GM12878 (cell line): ENCODE data around the gene WWOX.

ENCODE experiments used
- BACH1 ChIP-seq: fragments of 450-650 bp; IDR thresholded peaks from 2 replicates; pipeline ENCODE4 v1.6.1; 2017; ENCODE audit warnings: mild to moderate bottlenecking, borderline replicate concordance
- CTCF ChIP-seq, 3 experiments: IDR thresholded peaks in 2 of 3; conservative IDR thresholded peaks in 1 of 3; 2 replicates each; pipeline ENCODE4 v1.5.1; 2011; ENCODE audit warnings: low read depth in 3 of 3, low read length in 3 of 3, mild to moderate bottlenecking in 3 of 3, control low read depth in 2 of 3, moderate library complexity in 2 of 3, inconsistent platforms in 1 of 3, mixed read lengths in 1 of 3; ENCODE audit not compliant: control insufficient read depth in 2 of 3, insufficient read depth in 1 of 3; ENCODE audit errors: extremely low read depth in 1 of 3
- EP300 ChIP-seq, 2 experiments: fragments of 150-350 bp in 1 of 2; IDR thresholded peaks; 2 replicates each; pipeline ENCODE4 v1.6.1; 2011 to 2012; ENCODE audit warnings: low read depth in 2 of 2, low read length in 2 of 2, borderline replicate concordance in 1 of 2, improper control_type of control experiment in 1 of 2, inconsistent platforms in 1 of 2; ENCODE audit not compliant: control insufficient read depth in 1 of 2
- EZH2 ChIP-seq: IDR thresholded peaks from 2 replicates; pipeline ENCODE4 v1.6.1; 2012; ENCODE audit warnings: low read depth, mild to moderate bottlenecking, control low read depth, inconsistent platforms, low read length, borderline replicate concordance; ENCODE audit not compliant: control insufficient read depth
- MYC ChIP-seq: IDR thresholded peaks from 2 replicates; pipeline ENCODE4 v1.6.1; 2011; ENCODE audit warnings: mild to moderate bottlenecking, low read length, moderate library complexity, inconsistent platforms; ENCODE audit not compliant: insufficient read depth, insufficient replicate concordance, insufficient read length, severe bottlenecking
- NBN ChIP-seq: fragments of 450-650 bp; IDR thresholded peaks from 2 replicates; pipeline ENCODE4 v1.6.1; 2016
- NFYB ChIP-seq: IDR thresholded peaks from 2 replicates; pipeline ENCODE4 v1.6.1; 2011; ENCODE audit warnings: low read depth, mild to moderate bottlenecking, low read length, improper control_type of control experiment, moderate library complexity; ENCODE audit not compliant: insufficient read depth
- POLR2A ChIP-seq: IDR thresholded peaks from 2 replicates; pipeline ENCODE4 v1.6.1; 2011; ENCODE audit warnings: low read depth, mild to moderate bottlenecking, low read length
- POLR2AphosphoS5 ChIP-seq: IDR thresholded peaks from 2 replicates; pipeline ENCODE4 v1.6.1; 2011; ENCODE audit warnings: mild to moderate bottlenecking, low read length, inconsistent platforms
- ZBTB4 ChIP-seq: fragments of 450-650 bp; formaldehyde crosslinking; IDR thresholded peaks from 2 replicates; pipeline ENCODE4 v1.4.0; 2022; ENCODE audit warnings: mild to moderate bottlenecking, moderate library complexity

- no peak for TF ChIP-seq ZBTB4 (CRISPR knock-in tag)
- no peak for TF ChIP-seq POLR2AphosphoS5
- TF ChIP-seq BACH1, result no peak
- TF ChIP-seq CTCF (IDR thresholded peaks at IDR 0.05 in 2 of 3, conservative IDR thresholded peaks at IDR 0.05 in 1 of 3; ENCODE audit: control insufficient read depth in 2 of 3, extremely low read depth in 1 of 3, insufficient read depth in 1 of 3, low read depth in 3 of 3, low read length in 3 of 3), result no peak
- no peak for TF ChIP-seq MYC
- TF ChIP-seq EZH2, result no peak
- TF ChIP-seq NBN, result no peak
- TF ChIP-seq EP300 (IDR thresholded peaks at IDR 0.05; ENCODE audit: borderline replicate concordance in 1 of 2, control insufficient read depth in 1 of 2, low read depth in 2 of 2, low read length in 2 of 2), result no peak
- TF ChIP-seq NFYB, result no peak
- no peak for TF ChIP-seq POLR2A
These were observed 1076.0 kb downstream of the WWOX start for GRCh38 chr16:79175286-79176057.
